Tibial nerve (tissue), 4 donors: ENCODE data around the gene NFATC1. TPM values are rescaled to one million over a fixed set of nuclear protein-coding genes. Genes with fewer than 3 reads are reported as not detected.

ENCODE experiments used
- DNase-seq, 2 donors: peaks; one replicate each; pipeline ENCODE4 v3.0.0-alpha.2; 2019; ENCODE audit warnings: low spot score in 2 of 2
- H3K27ac ChIP-seq, 4 donors: fragments of 200-600 bp; sonication (generic) in 3 of 4; one replicate each; pipeline ENCODE4 v1.5.1; 2017 to 2019; ENCODE audit warnings: mild to moderate bottlenecking in 1 of 4
- H3K27me3 ChIP-seq, 2 donors: fragments of 200-600 bp; sonication (generic) in 1 of 2; one replicate each; pipeline versions ENCODE4 v1.5.1 to v1.6.0; 2017 to 2019
- H3K36me3 ChIP-seq, 3 donors: fragments of 200-600 bp; sonication (generic); one replicate each; pipeline ENCODE4 v1.5.1; 2018 to 2019
- H3K4me1 ChIP-seq, 4 donors: fragments of 200-600 bp; sonication (generic) in 3 of 4; one replicate each; pipeline ENCODE4 v1.5.1; 2017 to 2019
- H3K4me3 ChIP-seq, 4 donors: fragments of 200-600 bp; sonication (generic) in 3 of 4; one replicate each; pipeline ENCODE4 v1.5.1; 2017 to 2019; ENCODE audit warnings: mild to moderate bottlenecking in 1 of 4, moderate library complexity in 1 of 4
- H3K9me3 ChIP-seq, 4 donors: fragments of 200-600 bp; sonication (generic) in 3 of 4; one replicate each; pipeline ENCODE4 v1.5.1; 2017 to 2019
- EP300 ChIP-seq, 2 donors: sonication (generic); formaldehyde crosslinking; IDR thresholded peaks; one replicate each; pipeline ENCODE4 v1.6.1; 2017; ENCODE audit warnings: antibody characterized with exemption in 2 of 2, mild to moderate bottlenecking in 1 of 2
- POLR2A ChIP-seq, 2 donors: fragments of 450-650 bp; IDR thresholded peaks; one replicate each; pipeline ENCODE4 v1.6.1; 2017; ENCODE audit warnings: antibody characterized with exemption in 2 of 2, mild to moderate bottlenecking in 2 of 2, moderate library complexity in 2 of 2
- WGBS, 2 donors: methylation state at CpG; one replicate each; pipeline ENCODE4 v1.1.5; 2018; 5-methylcytosine and 5-hydroxymethylcytosine counted together
- total RNA-seq, 4 donors: library from RNA; depleted of rRNA; stranded (reverse); fragments of >200 nt; gene quantifications; one replicate each; pipeline ENCODE4 v1.1.0, GENCODE V29; 2016
- TF ChIP-seq, protein P1 (sequence below), 5 experiments: fragments of 200-600 bp in 3 of 5; fragments of 450-650 bp in 2 of 5; sonication (generic) in 3 of 5; IDR thresholded peaks; one replicate each; pipeline ENCODE4 v1.5.1; 2016 to 2019; ENCODE audit warnings: antibody characterized with exemption in 5 of 5, mild to moderate bottlenecking in 3 of 5, moderate library complexity in 2 of 5

Gene NFATC1
- total RNA-seq, 4 donors from 2014 or later: 33.7 to 48.6 (median 37.8) TPM

DNA sequence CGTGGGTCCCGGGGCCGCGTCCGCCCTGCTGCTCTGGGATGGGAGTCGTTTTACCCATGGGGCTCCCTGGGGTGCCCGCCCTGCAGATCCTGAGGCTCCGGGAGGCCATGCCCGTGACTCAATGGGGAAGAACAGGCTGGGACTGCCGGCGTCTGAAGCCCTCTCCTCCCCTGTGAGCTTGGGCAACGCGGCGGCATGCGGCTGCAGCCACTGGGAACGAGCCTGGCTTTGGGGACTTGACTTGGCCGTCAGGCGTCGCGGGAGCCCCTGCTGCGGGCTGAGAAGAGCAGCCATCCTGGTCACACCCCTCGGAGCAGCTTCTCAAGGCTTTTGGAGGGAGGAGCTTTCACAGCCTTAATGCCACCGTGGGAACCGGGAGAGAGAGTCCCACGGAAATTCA lies 157.0 kb downstream of the NFATC1 start:
- WGBS, 2 donors: 75 to 78% methylated on average over 8 to 25 of the region's 25 CpGs
- peaks cover 0 to 6% (median under 1%) of the 10 kb centered on the region in 4 donors for H3K4me1 ChIP-seq
- H3K9me3 ChIP-seq: no peaks in the 10 kb centered on the region
- H3K4me3 ChIP-seq: no peak overlapping the region
- no peaks in the 10 kb centered on the region for H3K36me3 ChIP-seq
- no peak for DNase-seq
- no peaks in the 10 kb centered on the region for H3K27me3 ChIP-seq
- no peak overlapping the region for H3K27ac ChIP-seq
- TF ChIP-seq POLR2A (IDR thresholded peaks at IDR 0.05): no peak
- no peak for TF ChIP-seq EP300 (IDR thresholded peaks at IDR 0.05)
- TF ChIP-seq, protein P1, sequence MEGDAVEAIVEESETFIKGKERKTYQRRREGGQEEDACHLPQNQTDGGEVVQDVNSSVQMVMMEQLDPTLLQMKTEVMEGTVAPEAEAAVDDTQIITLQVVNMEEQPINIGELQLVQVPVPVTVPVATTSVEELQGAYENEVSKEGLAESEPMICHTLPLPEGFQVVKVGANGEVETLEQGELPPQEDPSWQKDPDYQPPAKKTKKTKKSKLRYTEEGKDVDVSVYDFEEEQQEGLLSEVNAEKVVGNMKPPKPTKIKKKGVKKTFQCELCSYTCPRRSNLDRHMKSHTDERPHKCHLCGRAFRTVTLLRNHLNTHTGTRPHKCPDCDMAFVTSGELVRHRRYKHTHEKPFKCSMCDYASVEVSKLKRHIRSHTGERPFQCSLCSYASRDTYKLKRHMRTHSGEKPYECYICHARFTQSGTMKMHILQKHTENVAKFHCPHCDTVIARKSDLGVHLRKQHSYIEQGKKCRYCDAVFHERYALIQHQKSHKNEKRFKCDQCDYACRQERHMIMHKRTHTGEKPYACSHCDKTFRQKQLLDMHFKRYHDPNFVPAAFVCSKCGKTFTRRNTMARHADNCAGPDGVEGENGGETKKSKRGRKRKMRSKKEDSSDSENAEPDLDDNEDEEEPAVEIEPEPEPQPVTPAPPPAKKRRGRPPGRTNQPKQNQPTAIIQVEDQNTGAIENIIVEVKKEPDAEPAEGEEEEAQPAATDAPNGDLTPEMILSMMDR (IDR thresholded peaks at IDR 0.05): no peak

GRCh38 chr18:79553154-79553553 lies 157.4 kb downstream of the NFATC1 start:
- Histone ChIP-seq H3K4me1 (peaks cover 0 to 1% (median 0%) of the 10 kb centered on the region in 4 donors), H3K36me3 (no peaks in the 10 kb centered on the region), H3K4me3 (no peak overlapping the region), H3K27me3 (no peaks in the 10 kb centered on the region), H3K27ac (no peak overlapping the region), H3K9me3 (no peaks in the 10 kb centered on the region)
- WGBS, 2 donors: 90 to 92% methylated on average over 24 of the region's 24 CpGs
- TF ChIP-seq, protein P1 (IDR thresholded peaks at IDR 0.05): no peak
- no peak for TF ChIP-seq POLR2A (IDR thresholded peaks at IDR 0.05)
- TF ChIP-seq EP300 (IDR thresholded peaks at IDR 0.05): no peak
- no peak for DNase-seq

DNA sequence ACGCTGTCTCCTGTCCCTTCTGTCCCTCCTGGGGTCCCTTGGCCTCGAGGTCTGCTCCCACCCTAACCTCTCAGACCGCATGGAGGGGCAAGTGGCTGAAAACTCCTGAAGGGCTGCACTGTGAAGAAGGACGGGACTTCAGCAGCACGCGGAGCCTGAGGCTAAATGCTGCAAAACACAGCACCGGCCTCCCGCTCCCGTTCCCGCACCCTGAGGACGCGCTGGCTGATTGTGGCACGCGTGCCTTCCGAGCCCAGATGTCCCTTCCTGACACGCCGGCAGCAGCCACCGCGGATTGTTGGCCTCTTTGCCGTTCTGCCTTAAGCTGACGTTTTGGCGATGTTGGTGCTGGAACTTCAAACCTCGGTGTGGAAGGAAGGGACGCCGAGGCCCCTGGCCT lies 158.0 kb downstream of the NFATC1 start:
- no peak overlapping the region for H3K4me3 ChIP-seq
- TF ChIP-seq EP300 (IDR thresholded peaks at IDR 0.05) (no peak), POLR2A (IDR thresholded peaks at IDR 0.05) (no peak)
- TF ChIP-seq, protein P1 (IDR thresholded peaks at IDR 0.05): no peak
- no peak overlapping the region for H3K27ac ChIP-seq
- WGBS, 2 donors: 93 to 94% methylated on average over 24 to 25 of the region's 25 CpGs
- H3K27me3 ChIP-seq: no peaks in the 10 kb centered on the region
- no peaks in the 10 kb centered on the region for H3K36me3 ChIP-seq
- H3K9me3 ChIP-seq: no peaks in the 10 kb centered on the region
- no peak for DNase-seq
- H3K4me1 ChIP-seq: no peaks in the 10 kb centered on the region

- TF ChIP-seq, protein P1 (IDR thresholded peaks at IDR 0.05): no peak
- no peak for TF ChIP-seq POLR2A (IDR thresholded peaks at IDR 0.05)
- TF ChIP-seq EP300 (IDR thresholded peaks at IDR 0.05): no peak
- no peaks in the 10 kb centered on the region for H3K36me3 ChIP-seq
- no peaks in the 10 kb centered on the region for H3K27me3 ChIP-seq
- 94 to 97% methylated on average over 13 of the region's 13 CpGs for WGBS, 2 donors
- H3K9me3 ChIP-seq: no peaks in the 10 kb centered on the region
- H3K27ac ChIP-seq: no peak overlapping the region
- no peak overlapping the region for H3K4me3 ChIP-seq
- no peaks in the 10 kb centered on the region for H3K4me1 ChIP-seq
- DNase-seq: no peak
These were observed 158.6 kb downstream of the NFATC1 start for GRCh38 chr18:79554321-79554720.

DNA sequence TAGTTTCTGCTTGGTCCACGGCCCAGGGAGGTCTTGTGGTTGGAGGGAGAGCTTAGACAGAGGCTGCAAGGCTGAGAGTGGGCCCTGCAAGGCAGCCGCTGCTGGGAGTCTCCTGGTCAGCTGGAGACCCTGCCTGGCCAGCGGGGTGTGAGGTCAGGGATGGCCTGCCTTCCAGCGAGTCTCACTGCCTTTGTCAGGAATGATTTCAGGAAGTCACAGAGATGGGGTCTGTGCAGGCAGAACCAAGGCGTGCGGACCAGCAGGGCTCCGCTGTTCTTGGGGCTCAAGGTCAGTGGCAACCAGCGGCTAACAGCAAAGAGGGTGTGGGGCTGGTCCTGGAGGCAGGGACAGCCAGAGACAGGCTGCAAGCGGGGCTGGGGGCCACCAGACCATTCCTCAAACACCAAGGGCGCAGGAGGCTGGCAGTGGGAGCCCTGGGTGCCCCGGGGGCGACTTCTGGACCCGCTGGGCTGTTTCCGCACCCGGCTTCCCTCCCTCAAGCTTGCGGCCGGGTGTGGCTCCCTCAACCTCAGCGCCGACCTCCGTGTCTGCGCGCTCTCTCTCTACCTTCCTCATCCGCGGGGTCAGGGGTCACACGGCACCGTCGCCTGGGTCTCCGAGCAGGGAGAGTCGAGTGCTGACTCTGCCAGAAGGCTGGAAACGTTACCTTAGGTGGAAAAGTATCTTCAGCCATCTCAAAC lies 159.4 kb downstream of the NFATC1 start:
- Histone ChIP-seq H3K27me3 (no peaks in the 10 kb centered on the region), H3K36me3 (no peaks in the 10 kb centered on the region), H3K4me1 (no peaks in the 10 kb centered on the region), H3K4me3 (no peak overlapping the region), H3K27ac (no peak overlapping the region), H3K9me3 (no peaks in the 10 kb centered on the region)
- no peak for TF ChIP-seq EP300 (IDR thresholded peaks at IDR 0.05)
- TF ChIP-seq, protein P1 (IDR thresholded peaks at IDR 0.05): no peak
- TF ChIP-seq POLR2A (IDR thresholded peaks at IDR 0.05): no peak
- DNase-seq: no peak
- WGBS, 2 donors: 85 to 92% methylated on average over 26 to 30 of the region's 30 CpGs
